GM21529 (cell line): ENCODE measurements around the gene ACAA2.
A peak's percentile ranks its signal among the peaks of the same experiment; 100 is the strongest.
"Not testable (repeated sequence)": the region's sequence is repeated elsewhere in the genome, so short reads cannot be mapped to it uniquely, and the experiment has no call there.

Source experiments
- ATAC-seq: cut with Tn5 transposase; IDR thresholded peaks from one replicate; pipeline ENCODE4 v1.9.1; 2021; ENCODE audit not compliant: unreplicated experiment

ACAA2 gene

GRCh38 chr18:49813069-49813318 is 339 bp downstream of the ACAA2 start:
- peak; percentile 33 for ATAC-seq

- ATAC-seq: no peak
These were observed 856 bp downstream of the ACAA2 start for GRCh38 chr18:49812286-49813068.

GRCh38 chr18:49811151-49811938 is 2.0 kb downstream of the ACAA2 start:
- no peak for ATAC-seq

- ATAC-seq: not testable (repeated sequence)
These were observed 4.7 kb downstream of the ACAA2 start for GRCh38 chr18:49808553-49809191.

- ATAC-seq: no peak
These were observed 9.2 kb downstream of the ACAA2 start for GRCh38 chr18:49804096-49804495.

GRCh38 chr18:49802623-49803022 is 10.7 kb downstream of the ACAA2 start:
- no peak for ATAC-seq

- not testable (repeated sequence) for ATAC-seq
These were observed 12.8 kb downstream of the ACAA2 start for GRCh38 chr18:49800491-49800890.

GRCh38 chr18:49799806-49800205 is 13.5 kb downstream of the ACAA2 start:
- ATAC-seq: not testable (repeated sequence)

GRCh38 chr18:49798001-49798400 is 15.3 kb downstream of the ACAA2 start:
- ATAC-seq: no peak

- no peak for ATAC-seq
These were observed 17.5 kb downstream of the ACAA2 start for GRCh38 chr18:49795612-49796552.

GRCh38 chr18:49794743-49795142 is 18.6 kb downstream of the ACAA2 start:
- no peak for ATAC-seq

- ATAC-seq: not testable (repeated sequence)
These were observed 23.7 kb downstream of the ACAA2 start for GRCh38 chr18:49789560-49790134.

- ATAC-seq: peak; percentile 74
These were observed 24.9 kb downstream of the ACAA2 start for GRCh38 chr18:49788327-49788898.

GRCh38 chr18:49786019-49786720 is 27.2 kb downstream of the ACAA2 start:
- ATAC-seq: no peak

GRCh38 chr18:49784427-49785185 is 28.7 kb downstream of the ACAA2 start:
- ATAC-seq: no peak

GRCh38 chr18:49783631-49784030 is 29.7 kb downstream of the ACAA2 start:
- ATAC-seq: not testable (repeated sequence)

GRCh38 chr18:49778826-49779465 is 34.4 kb downstream of the ACAA2 start:
- no peak for ATAC-seq

- no peak for ATAC-seq
These were observed 44.1 kb downstream of the ACAA2 start for GRCh38 chr18:49769047-49769728.
